Esophagus squamous epithelium (tissue), 4 donors: ENCODE measurements around the gene ARL6IP1.

Experiments
- CTCF ChIP-seq, 6 experiments: fragments of 450-650 bp in 4 of 6; fragments of 200-600 bp in 2 of 6; sonication (generic) in 2 of 6; IDR thresholded peaks; one replicate each; pipeline ENCODE4 v1.5.1; 2016 to 2019; ENCODE audit warnings: antibody characterized with exemption in 6 of 6, mild to moderate bottlenecking in 4 of 6, moderate library complexity in 4 of 6
- POLR2A ChIP-seq, 4 donors: fragments of 450-650 bp; IDR thresholded peaks; one replicate each; pipeline ENCODE4 v1.6.1; 2017; ENCODE audit warnings: antibody characterized with exemption in 4 of 4, mild to moderate bottlenecking in 4 of 4, moderate library complexity in 3 of 4

DNA sequence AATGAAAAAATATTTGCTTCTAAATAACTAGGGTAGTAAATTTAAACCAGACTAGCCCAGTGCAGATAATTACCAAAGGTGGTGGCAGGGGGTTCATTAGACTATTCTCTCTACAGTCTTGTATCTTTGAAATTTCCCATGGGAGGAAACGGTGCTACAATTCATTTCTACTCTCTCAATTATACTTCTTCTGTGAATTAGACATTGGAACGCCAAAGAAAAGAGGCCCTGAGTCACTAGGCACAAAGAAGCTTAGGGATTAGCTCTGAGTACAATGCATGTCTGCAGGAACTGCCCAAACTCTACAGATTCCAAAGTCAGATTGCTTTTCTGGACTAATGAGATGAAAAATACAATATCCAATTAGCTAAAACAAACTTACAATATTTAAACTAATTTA lies 30.7 kb upstream of the ARL6IP1 start:
- TF ChIP-seq CTCF (IDR thresholded peaks at IDR 0.05) (no peak), POLR2A (IDR thresholded peaks at IDR 0.05) (no peak)
